Upper lobe of left lung (tissue), 4 donors: ENCODE data around the gene KCNC1.

ENCODE experiments used
- EP300 ChIP-seq, 4 donors: sonication (generic); formaldehyde crosslinking; IDR thresholded peaks; one replicate each; pipeline ENCODE4 v1.5.1; 2017; ENCODE audit warnings: antibody characterized with exemption in 4 of 4, control low read depth in 2 of 4
- POLR2A ChIP-seq, 4 donors: fragments of 450-650 bp; IDR thresholded peaks; one replicate each; pipeline ENCODE4 v1.5.1; 2016 to 2017; ENCODE audit warnings: antibody characterized with exemption in 4 of 4, mild to moderate bottlenecking in 2 of 4
- POLR2AphosphoS5 ChIP-seq, 2 donors: sonication (generic); formaldehyde crosslinking; IDR thresholded peaks; one replicate each; pipeline ENCODE4 v1.5.1; 2017; ENCODE audit warnings: antibody characterized with exemption in 2 of 2
- TF ChIP-seq, protein P1 (sequence below), 6 experiments: fragments of 450-650 bp in 4 of 6; fragments of 200-600 bp in 2 of 6; sonication (generic) in 2 of 6; IDR thresholded peaks; one replicate each; pipeline ENCODE4 v1.5.1; 2016 to 2019; ENCODE audit warnings: antibody characterized with exemption in 6 of 6

DNA sequence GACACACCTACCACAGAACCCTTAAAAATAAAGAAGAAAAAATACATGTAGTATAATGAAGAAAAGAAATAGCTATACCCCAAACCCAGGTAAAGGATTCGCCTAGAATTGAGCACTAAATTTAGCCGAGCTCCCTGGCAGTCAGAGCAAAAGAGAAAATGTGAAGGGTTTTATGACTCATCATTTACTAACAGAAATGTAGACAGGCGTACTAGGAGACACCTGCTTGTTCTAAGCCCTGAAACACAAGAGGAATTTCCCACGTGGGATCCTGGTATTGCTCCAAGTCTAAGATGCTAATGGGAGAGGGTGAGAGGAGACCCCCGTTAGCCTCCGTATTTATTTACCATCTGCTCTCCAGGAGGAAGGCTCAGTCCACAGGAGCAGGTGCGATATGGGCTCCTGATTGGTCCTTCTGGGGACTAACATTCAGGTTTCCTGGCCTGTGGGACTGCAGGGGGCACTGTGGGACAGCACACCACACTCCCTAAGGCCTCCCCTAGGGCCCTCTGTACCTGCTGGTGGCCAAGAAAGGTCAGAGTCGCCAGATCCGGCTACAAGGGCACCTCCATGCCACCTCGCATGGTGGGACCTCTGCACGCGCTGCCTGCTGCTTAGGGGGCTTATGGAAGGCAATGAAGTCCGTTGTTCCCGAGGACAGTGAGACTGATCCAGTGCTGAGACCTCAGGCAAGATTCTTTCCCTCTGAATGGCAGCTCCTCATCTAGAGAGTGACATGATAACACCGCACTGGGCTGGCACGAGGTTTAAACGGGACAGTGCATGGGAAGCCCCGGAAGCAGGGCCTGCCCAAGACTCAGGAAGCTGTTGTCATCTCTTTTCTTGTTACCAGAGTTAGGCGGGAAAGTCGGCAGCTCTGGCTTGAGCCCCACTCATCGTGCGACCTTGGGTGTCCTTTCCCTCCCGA, 25.8 kb downstream of the KCNC1 start:
- TF ChIP-seq, protein P1, sequence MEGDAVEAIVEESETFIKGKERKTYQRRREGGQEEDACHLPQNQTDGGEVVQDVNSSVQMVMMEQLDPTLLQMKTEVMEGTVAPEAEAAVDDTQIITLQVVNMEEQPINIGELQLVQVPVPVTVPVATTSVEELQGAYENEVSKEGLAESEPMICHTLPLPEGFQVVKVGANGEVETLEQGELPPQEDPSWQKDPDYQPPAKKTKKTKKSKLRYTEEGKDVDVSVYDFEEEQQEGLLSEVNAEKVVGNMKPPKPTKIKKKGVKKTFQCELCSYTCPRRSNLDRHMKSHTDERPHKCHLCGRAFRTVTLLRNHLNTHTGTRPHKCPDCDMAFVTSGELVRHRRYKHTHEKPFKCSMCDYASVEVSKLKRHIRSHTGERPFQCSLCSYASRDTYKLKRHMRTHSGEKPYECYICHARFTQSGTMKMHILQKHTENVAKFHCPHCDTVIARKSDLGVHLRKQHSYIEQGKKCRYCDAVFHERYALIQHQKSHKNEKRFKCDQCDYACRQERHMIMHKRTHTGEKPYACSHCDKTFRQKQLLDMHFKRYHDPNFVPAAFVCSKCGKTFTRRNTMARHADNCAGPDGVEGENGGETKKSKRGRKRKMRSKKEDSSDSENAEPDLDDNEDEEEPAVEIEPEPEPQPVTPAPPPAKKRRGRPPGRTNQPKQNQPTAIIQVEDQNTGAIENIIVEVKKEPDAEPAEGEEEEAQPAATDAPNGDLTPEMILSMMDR (IDR thresholded peaks at IDR 0.05), result peak in 3 of 6 experiments; percentile 44 to 54 (median 54)
- no peak for TF ChIP-seq POLR2A (IDR thresholded peaks at IDR 0.05)
- no peak for TF ChIP-seq EP300 (IDR thresholded peaks at IDR 0.05)
- no peak for TF ChIP-seq POLR2AphosphoS5 (IDR thresholded peaks at IDR 0.05)
